ENCODE measurements around the gene LPAR6. TPM values are rescaled to one million over a fixed set of nuclear protein-coding genes. Genes with fewer than 3 reads are reported as not detected.

Gene LPAR6
- total RNA-seq, 4 donors from 2014 or later, result 16.8 to 42.5 (median 23.4) TPM

DNA sequence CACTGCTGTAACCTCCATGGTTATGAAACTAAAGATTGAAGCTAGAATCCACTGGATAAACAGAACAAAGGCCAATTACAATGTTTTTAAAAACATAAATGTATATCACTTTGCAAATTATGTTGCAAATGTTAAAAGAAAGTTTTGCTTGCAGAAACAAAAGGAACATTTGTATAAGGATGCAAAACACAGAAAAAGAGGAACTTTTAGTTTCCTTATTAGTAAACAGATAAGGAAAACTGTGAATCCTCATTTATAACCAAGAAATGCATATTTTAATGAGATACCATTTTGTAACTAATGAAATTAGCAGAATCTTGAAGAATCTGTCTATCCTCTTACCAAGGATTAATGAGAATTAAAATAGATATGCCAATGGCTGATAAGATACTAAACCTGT is 32.3 kb downstream of the LPAR6 start:
- Histone ChIP-seq H3K36me3 (no peaks in the 10 kb centered on the region), H3K9me3 (no peaks in the 10 kb centered on the region), H3K27me3 (no peaks in the 10 kb centered on the region), H3K4me3 (replicated peaks in 1 of 3) (no peak overlapping the region), H3K4me1 (no peaks in the 10 kb centered on the region), H3K27ac (no peak overlapping the region)
- no peak for TF ChIP-seq POLR2A (IDR thresholded peaks at IDR 0.05)
- TF ChIP-seq, protein P1, sequence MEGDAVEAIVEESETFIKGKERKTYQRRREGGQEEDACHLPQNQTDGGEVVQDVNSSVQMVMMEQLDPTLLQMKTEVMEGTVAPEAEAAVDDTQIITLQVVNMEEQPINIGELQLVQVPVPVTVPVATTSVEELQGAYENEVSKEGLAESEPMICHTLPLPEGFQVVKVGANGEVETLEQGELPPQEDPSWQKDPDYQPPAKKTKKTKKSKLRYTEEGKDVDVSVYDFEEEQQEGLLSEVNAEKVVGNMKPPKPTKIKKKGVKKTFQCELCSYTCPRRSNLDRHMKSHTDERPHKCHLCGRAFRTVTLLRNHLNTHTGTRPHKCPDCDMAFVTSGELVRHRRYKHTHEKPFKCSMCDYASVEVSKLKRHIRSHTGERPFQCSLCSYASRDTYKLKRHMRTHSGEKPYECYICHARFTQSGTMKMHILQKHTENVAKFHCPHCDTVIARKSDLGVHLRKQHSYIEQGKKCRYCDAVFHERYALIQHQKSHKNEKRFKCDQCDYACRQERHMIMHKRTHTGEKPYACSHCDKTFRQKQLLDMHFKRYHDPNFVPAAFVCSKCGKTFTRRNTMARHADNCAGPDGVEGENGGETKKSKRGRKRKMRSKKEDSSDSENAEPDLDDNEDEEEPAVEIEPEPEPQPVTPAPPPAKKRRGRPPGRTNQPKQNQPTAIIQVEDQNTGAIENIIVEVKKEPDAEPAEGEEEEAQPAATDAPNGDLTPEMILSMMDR (IDR thresholded peaks at IDR 0.05), result no peak
- intact Hi-C loops (cut with DNase I), result no loop called here
- no peak for DNase-seq

DNA sequence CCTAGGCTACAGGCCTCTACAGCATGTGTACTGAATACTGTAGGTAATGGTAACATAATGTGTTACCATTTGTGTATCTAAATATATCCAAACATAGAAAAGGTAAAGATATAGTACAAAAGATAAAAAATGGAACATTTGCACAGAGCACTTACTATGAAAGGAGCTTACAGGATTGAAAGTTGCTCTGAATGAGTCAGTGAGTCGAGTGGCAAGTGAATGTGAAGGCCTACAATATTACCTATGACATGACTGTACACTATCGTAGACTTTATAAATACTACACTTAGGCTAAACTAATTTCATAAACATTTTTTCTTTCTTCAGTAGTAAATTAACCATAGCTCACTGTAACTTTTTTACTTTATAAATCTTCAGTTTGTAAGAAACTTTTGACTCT is 35.1 kb downstream of the LPAR6 start:
- Histone ChIP-seq H3K4me3 (replicated peaks in 1 of 3) (no peak overlapping the region), H3K27ac (no peak overlapping the region), H3K36me3 (peaks cover 0 to 5% of the 10 kb centered on the region in 2 donors), H3K27me3 (no peaks in the 10 kb centered on the region), H3K4me1 (no peaks in the 10 kb centered on the region), H3K9me3 (no peaks in the 10 kb centered on the region)
- DNase-seq, result no peak
- TF ChIP-seq POLR2A (IDR thresholded peaks at IDR 0.05), result no peak
- TF ChIP-seq, protein P1 (IDR thresholded peaks at IDR 0.05), result no peak
- intact Hi-C loops (cut with DNase I), result no loop called here
- WGBS, 2 donors, result 90 to 92% methylated on average over 2 of the region's 2 CpGs

DNA sequence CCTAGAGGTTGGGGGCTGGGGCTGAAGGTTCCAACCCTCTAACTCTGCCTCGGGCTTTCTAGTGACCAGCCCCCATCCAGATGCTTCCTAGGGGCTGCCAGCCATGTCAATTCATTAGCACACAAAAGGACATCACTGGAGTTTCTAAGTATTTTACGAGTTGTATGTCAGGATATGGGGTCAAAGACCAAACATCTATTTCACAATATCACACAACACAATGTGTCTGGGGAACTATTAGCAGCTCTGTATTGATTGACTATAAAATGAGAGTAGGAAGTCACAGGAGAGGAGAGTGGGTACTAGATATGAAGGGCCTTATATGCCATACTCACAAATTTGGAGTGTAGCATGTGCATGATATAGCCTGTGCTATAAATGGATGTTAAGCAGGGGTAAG is 42.1 kb downstream of the LPAR6 start:
- no peak for DNase-seq
- Histone ChIP-seq H3K9me3 (no peaks in the 10 kb centered on the region), H3K36me3 (peaks cover 0 to 5% of the 10 kb centered on the region in 2 donors), H3K27ac (no peak overlapping the region), H3K4me3 (replicated peaks in 1 of 3) (no peak overlapping the region), H3K27me3 (no peaks in the 10 kb centered on the region), H3K4me1 (no peaks in the 10 kb centered on the region)
- WGBS, 2 donors, result 76 to 84% methylated on average over 2 of the region's 2 CpGs
- no peak for TF ChIP-seq POLR2A (IDR thresholded peaks at IDR 0.05)
- TF ChIP-seq, protein P1 (IDR thresholded peaks at IDR 0.05), result no peak
- intact Hi-C loops (cut with DNase I), result no loop called here

DNA sequence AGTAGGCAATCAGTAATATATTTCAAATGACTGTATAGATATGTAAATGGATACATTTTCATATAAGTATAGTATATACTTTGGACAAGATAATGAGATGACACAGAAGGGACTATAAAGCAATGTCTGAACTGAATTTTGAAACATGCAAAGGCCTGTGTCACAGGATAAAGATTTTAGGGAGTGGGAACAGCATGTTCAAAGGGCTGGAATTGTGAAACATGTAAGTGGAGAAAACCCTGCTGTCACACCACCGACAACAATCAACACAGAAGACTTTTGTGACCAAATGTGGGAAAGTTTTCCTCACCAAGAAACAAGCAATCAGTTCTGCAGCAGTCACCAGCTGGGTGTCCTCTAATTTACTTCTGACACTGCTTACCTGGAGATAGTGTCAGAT is 42.9 kb downstream of the LPAR6 start:
- WGBS, 2 donors, result 83 to 92% methylated on average over 1 of the region's 1 CpG
- Histone ChIP-seq H3K4me3 (replicated peaks in 1 of 3) (no peak overlapping the region), H3K27ac (no peak overlapping the region), H3K36me3 (peaks cover 0 to 3% of the 10 kb centered on the region in 2 donors), H3K4me1 (no peaks in the 10 kb centered on the region), H3K27me3 (no peaks in the 10 kb centered on the region), H3K9me3 (no peaks in the 10 kb centered on the region)
- no peak for DNase-seq
- intact Hi-C loops (cut with DNase I), result no loop called here
- TF ChIP-seq, protein P1 (IDR thresholded peaks at IDR 0.05), result no peak
- no peak for TF ChIP-seq POLR2A (IDR thresholded peaks at IDR 0.05)

Small RNAs within 50 kb of the gene (small RNA-seq; reads per million reads assigned to genes)
- not detected for gene RF00017

Other genes starting within 250 kb of the LPAR6 start
- gene ITM2B, start 179.9 kb downstream of the LPAR6 start, total RNA-seq, result 100 to 1,000 TPM; 550 to 716 (median 624) TPM
- 10 to 100 TPM; 38.5 to 62.1 (median 41.8) TPM for gene RB1, start 109.4 kb downstream of the LPAR6 start, total RNA-seq
- gene RCBTB2, start 120.0 kb upstream of the LPAR6 start, total RNA-seq, result 10 to 100 TPM; 29.1 to 49.6 (median 34.9) TPM
- gene CYSLTR2, start 240.8 kb upstream of the LPAR6 start, total RNA-seq, result 1 to 10 TPM in 2 of 4 donors, under 1 TPM in 2; 0.54 to 3.0 (median 1.3) TPM